G401.6 (cell line): ENCODE measurements around the gene MAMDC2.

ENCODE experiments used
- FAIRE-seq: peaks from 2 replicates; lab custom pipeline; 2012; peaks lifted over from hg19 to GRCh38; lab: Jason Lieb, UNC

Gene MAMDC2

GRCh38 chr9:70066418-70066817 lies 22.8 kb downstream of the MAMDC2 start:
- no peak for FAIRE-seq

- FAIRE-seq = no peak
Observed at GRCh38 chr9:70066874-70067273, 23.2 kb downstream of the MAMDC2 start.

GRCh38 chr9:70069704-70070103 lies 26.1 kb downstream of the MAMDC2 start:
- no peak for FAIRE-seq

- no peak for FAIRE-seq
Observed at GRCh38 chr9:70073193-70073592, 29.5 kb downstream of the MAMDC2 start.

DNA sequence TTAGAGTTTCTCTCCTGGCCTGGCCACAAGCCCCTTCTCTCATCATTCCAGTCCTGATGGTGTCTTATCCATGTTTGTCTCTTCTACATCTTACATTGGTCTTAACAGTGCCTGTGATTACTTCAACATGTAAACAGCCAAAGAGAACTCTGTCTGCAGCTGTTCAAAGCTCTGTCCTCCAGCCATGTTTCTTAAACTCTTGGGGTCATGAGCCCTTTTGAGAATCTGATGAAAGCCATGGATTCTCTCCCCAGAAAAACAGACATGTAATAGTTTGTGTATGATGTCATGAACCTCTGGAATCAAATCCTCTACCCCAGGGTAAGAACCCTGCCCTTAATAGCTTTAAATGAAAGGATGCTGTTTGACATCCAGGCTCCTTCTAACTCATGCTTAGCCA lies 30.1 kb downstream of the MAMDC2 start:
- no peak for FAIRE-seq

GRCh38 chr9:70076678-70077077 lies 33.0 kb downstream of the MAMDC2 start:
- FAIRE-seq = no peak

DNA sequence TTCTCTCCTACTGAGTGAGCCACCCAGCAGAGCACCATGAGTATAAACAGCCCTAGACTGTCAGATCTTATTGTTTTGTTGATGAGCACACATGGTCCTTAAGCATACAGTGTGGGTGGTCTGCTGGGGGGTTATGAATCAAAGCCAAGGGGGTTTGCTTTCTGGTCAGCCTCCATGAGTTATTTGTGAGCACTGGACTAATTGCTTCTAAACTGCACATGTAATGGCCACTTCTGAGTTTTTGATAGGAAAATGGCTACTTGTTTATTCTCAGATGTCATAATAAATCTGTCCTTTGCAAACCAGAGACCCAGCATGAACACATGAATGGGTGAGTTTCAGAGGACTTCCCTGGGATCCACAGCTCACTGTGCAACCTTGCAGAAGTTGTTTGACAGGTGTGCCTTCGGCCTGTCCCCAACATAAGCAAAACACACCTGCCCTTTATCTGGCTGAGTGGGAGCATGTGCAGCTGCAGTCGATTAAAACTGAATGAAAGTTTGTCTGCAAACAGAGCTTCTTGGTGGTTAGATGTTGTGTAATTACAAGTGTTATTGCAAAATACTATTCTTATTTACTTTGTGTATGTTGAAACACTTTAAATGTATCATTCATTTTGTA lies 35.9 kb downstream of the MAMDC2 start:
- FAIRE-seq = no peak

DNA sequence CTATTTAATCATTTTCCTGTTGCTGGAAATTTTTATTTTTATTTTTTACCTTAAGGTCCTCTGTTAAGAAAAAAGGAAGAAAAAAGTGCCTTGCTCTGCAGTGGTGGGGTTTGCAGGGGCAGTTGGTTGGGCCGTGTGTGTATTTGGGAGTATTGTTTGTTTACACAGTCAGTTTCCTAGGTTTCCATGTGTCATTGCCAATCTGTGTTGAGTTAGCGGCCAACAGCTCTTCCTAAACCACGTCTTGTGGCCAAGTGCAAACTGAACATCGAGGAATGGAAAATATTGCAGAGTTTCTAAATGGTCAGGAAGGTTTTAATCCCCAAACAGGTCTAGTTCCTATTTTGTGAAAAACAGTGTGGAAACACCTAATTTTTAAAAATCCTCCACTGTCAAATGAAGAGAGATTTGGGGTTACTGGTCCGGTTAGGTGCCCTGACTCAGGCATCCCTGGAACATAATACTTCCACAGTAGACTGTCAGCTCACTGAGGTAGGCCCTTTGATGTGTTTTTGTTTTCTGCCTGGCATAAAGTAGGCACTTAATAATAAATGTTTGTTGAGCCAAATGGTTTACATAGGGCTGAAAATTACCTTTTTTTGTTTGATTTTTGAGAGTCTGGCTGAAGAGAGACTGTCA lies 37.0 kb downstream of the MAMDC2 start:
- FAIRE-seq = no peak

DNA sequence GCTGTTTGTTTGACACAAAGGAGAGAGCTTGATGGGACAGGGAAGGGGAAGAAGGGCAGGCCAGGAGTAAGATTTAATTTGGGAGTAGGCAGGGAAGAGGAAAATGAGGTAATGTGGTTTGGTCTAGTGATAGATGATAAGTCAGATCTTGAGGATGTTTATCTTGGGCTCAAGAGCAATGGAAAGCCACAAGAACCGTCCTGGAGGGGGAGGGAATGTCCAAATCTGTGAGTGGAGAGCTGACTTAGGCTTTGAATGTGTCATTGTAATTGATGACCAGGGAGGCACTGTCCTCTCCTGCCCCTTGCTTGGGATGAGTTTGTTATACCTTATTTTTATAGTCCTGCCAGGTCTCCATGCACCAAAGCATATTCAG lies 37.5 kb downstream of the MAMDC2 start:
- no peak for FAIRE-seq

DNA sequence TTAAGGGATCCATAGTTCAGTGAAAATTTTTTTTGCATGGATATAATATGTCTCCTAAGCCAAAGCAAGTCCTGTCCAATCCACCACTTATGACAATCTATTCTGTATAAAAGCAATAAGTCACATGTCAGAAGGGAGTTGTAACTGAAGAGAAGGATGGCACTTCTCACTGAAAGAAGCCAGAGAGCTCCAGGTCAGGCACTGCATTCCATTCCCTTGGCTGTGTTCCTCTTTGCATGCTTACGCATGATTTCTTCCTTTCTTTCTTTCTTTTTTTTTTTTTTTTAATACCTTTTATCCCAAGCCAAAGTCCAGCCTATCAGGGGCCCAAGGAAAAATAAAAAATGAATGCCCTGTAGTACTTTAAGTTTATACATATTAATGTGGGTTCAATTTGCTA lies 39.8 kb downstream of the MAMDC2 start:
- FAIRE-seq = no peak

- no peak for FAIRE-seq
Observed at GRCh38 chr9:70085241-70085640, 41.6 kb downstream of the MAMDC2 start.

GRCh38 chr9:70091103-70091502 lies 47.5 kb downstream of the MAMDC2 start:
- FAIRE-seq = no peak

DNA sequence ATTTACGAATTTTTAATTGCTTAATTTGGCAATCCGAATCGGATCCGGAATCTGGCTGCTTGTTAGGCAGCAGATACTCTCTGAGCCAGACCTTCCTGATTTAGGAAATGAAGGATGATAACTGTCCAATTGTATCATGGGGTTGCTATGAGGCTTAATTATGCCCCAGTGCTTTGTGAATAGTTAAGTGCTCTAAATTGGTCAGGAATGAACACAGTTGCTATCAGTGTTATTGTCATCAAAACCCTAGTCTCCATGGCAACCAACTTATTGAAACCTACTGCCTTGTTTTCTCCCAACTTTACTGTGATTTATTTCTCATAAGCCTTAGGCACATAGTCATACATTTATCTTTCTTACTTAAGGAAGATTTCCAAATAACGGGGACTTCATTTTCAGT lies 47.9 kb downstream of the MAMDC2 start:
- no peak for FAIRE-seq

GRCh38 chr9:70092190-70092589 lies 48.5 kb downstream of the MAMDC2 start:
- no peak for FAIRE-seq

- FAIRE-seq = no peak
Observed at GRCh38 chr9:70093095-70093494, 49.4 kb downstream of the MAMDC2 start.

DNA sequence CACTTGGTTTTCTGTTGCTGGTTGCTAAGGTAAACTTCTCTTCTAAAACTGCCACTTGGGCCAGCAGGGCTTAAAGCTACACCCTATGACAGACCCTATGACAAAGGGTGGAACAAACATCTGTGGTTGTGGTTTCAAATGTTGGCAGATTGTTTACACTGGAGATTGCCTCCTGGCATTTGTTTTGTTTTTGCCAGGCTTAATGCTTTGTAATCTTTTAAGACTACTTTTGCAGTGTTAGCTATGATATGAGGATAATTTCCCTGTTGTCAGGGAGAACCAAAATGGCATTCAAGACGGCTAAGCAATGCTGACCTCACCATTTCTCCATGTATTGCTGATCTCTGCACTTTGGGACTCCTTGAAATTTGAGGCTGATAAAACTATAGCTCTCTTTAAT lies 50.3 kb downstream of the MAMDC2 start:
- no peak for FAIRE-seq

- FAIRE-seq = no peak
Observed at GRCh38 chr9:70094747-70095146, 51.1 kb downstream of the MAMDC2 start.

- FAIRE-seq = no peak
Observed at GRCh38 chr9:70097187-70097586, 53.5 kb downstream of the MAMDC2 start.

- no peak for FAIRE-seq
Observed at GRCh38 chr9:70100362-70100761, 56.7 kb downstream of the MAMDC2 start.

GRCh38 chr9:70101265-70101664 lies 57.6 kb downstream of the MAMDC2 start:
- FAIRE-seq = peak; percentile 63

DNA sequence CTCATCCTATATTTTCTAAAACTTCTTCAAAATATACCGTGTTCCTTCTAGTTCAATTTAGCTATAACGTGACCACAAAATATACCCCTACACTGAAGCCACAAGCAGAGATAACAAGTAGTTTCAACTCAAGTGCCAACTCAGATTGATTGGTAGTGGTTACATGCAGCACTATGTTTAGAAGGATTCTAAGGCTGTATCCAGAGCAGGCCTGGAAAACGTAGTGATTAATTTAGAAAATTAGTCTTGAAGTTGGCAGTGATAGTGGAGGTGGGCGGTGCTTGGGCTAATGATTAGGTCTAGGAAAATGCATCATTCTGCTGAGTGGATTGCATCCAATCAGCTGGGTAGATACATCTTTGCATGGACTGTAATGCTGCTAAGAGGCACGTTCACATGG lies 61.5 kb downstream of the MAMDC2 start:
- no peak for FAIRE-seq

GRCh38 chr9:70106571-70106970 lies 62.9 kb downstream of the MAMDC2 start:
- no peak for FAIRE-seq

GRCh38 chr9:70107558-70107957 lies 63.9 kb downstream of the MAMDC2 start:
- no peak for FAIRE-seq

DNA sequence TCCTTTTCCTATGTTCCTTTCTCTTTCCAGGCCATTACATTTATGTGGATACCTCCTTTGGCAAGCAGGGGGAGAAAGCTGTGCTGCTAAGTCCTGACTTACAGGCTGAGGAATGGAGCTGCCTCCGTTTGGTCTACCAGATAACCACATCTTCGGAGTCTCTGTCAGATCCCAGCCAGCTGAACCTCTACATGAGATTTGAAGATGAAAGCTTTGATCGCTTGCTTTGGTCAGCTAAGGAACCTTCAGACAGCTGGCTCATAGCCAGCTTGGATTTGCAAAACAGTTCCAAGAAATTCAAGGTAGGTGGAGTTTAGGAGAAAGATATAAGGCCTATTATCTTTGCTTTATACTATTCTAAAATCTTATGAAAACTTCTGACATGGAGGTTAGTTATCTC lies 64.5 kb downstream of the MAMDC2 start:
- FAIRE-seq = no peak
